IMR-90 (cell line): ENCODE data around the gene GPC4. TPM values are rescaled to one million over a fixed set of nuclear protein-coding genes. Genes with fewer than 3 reads are reported as not detected.

ENCODE experiments used
- ATAC-seq: fragments of 200-7000 bp; cut with Tn5 transposase; 2 replicates; pipeline ENCODE4 v1.9.1; 2020; ENCODE audit warnings: low read depth, mild to moderate bottlenecking, moderate library complexity
- BruUV-seq: library from RNA; stranded (reverse); fragments of 400-500 nt; replicated peaks from 2 replicates; lab custom pipeline; 2021; lab: Mats Ljungman, UMichigan
- CTCF ChIA-PET: fragments of 300-600 bp; formaldehyde crosslinking; extraction: SDS; loops from one replicate; lab custom pipeline; 2021; ENCODE audit warnings: antibody characterized with exemption; lab: Yijun Ruan, JAX
- POLR2A ChIA-PET: fragments of 300-600 bp; sonication (Branson Sonifier 250); formaldehyde crosslinking; loops from one replicate; lab custom pipeline; 2022; ENCODE audit warnings: antibody characterized with exemption; ENCODE audit not compliant: unreplicated experiment; lab: Charles Lee
- DNase-seq: peaks from one replicate; pipeline ENCODE4 v3.0.0; 2013
- H2AFZ ChIP-seq: replicated peaks from 2 replicates; pipeline ENCODE3; 2013; ENCODE audit warnings: low read length, mild to moderate bottlenecking; ENCODE audit not compliant: poor library complexity
- H2AK5ac ChIP-seq: 2 replicates; pipeline ENCODE4 v1.6.1; 2013; ENCODE audit warnings: low read depth, low read length, inconsistent platforms
- H2AK9ac ChIP-seq: replicated peaks from 2 replicates; pipeline ENCODE3; 2013; ENCODE audit warnings: mild to moderate bottlenecking, low read depth, low read length, moderate library complexity; ENCODE audit not compliant: poor library complexity
- H2BK120ac ChIP-seq: 2 replicates; pipeline ENCODE4 v1.6.1; 2013; ENCODE audit warnings: low read depth, low read length, inconsistent platforms
- H2BK15ac ChIP-seq: 3 replicates; pipeline ENCODE4 v1.6.1; 2013; ENCODE audit warnings: low read depth, low read length, inconsistent platforms
- H2BK20ac ChIP-seq: 2 replicates; pipeline ENCODE4 v1.6.1; 2013; ENCODE audit warnings: low read depth, mild to moderate bottlenecking, inconsistent platforms, low read length, moderate library complexity
- H2BK5ac ChIP-seq: 2 replicates; pipeline ENCODE4 v1.6.1; 2013; ENCODE audit warnings: mild to moderate bottlenecking, low read depth, low read length, inconsistent platforms; ENCODE audit not compliant: poor library complexity, severe bottlenecking
- H3K14ac ChIP-seq: replicated peaks from 2 replicates; pipeline ENCODE4 v1.6.1; 2013; ENCODE audit warnings: low read depth, low read length, inconsistent platforms
- H3K18ac ChIP-seq: 2 replicates; pipeline ENCODE4 v1.6.1; 2013; ENCODE audit warnings: low read depth, low read length, control low read depth
- H3K23ac ChIP-seq: 2 replicates; pipeline ENCODE4 v1.6.1; 2013; ENCODE audit warnings: low read depth, low read length, inconsistent platforms
- H3K27ac ChIP-seq: 2 replicates; pipeline ENCODE4 v1.5.1; 2013; ENCODE audit warnings: mild to moderate bottlenecking, control low read depth, low read length; ENCODE audit not compliant: insufficient read depth
- H3K27me3 ChIP-seq: 2 replicates; pipeline ENCODE4 v1.6.1; 2013; ENCODE audit warnings: low read length; ENCODE audit not compliant: control insufficient read depth, insufficient read depth
- H3K36me3 ChIP-seq: 2 replicates; pipeline ENCODE4 v1.6.1; 2013; ENCODE audit warnings: low read length, mixed read lengths; ENCODE audit not compliant: control insufficient read depth, insufficient read depth
- H3K4ac ChIP-seq: 2 replicates; pipeline ENCODE4 v1.6.1; 2013; ENCODE audit warnings: low read depth, low read length, inconsistent platforms
- H3K4me1 ChIP-seq: 2 replicates; pipeline ENCODE4 v1.6.1; 2013; ENCODE audit warnings: low read length, mixed read lengths; ENCODE audit not compliant: control insufficient read depth, insufficient read depth
- H3K4me2 ChIP-seq: 2 replicates; pipeline ENCODE4 v1.6.1; 2013; ENCODE audit warnings: low read depth, mild to moderate bottlenecking, control low read depth, low read length, moderate library complexity
- H3K4me3 ChIP-seq: 2 replicates; pipeline ENCODE4 v1.5.1; 2013; ENCODE audit warnings: low read depth, mild to moderate bottlenecking, control low read depth, low read length, moderate library complexity; ENCODE audit not compliant: insufficient read depth
- H3K56ac ChIP-seq: 2 replicates; pipeline ENCODE4 v1.6.1; 2013; ENCODE audit warnings: low read length, inconsistent platforms; ENCODE audit not compliant: insufficient read depth; ENCODE audit errors: extremely low read depth
- H3K79me1 ChIP-seq, 2 experiments: 2 replicates each; pipeline ENCODE4 v1.6.1; 2013; ENCODE audit warnings: low read length in 2 of 2, inconsistent platforms in 1 of 2, low read depth in 1 of 2
- H3K9ac ChIP-seq: 2 replicates; pipeline ENCODE4 v1.6.1; 2013; ENCODE audit warnings: low read depth, low read length, control low read depth
- H3K9me1 ChIP-seq: 2 replicates; pipeline ENCODE4 v1.6.1; 2013; ENCODE audit warnings: low read length, inconsistent platforms; ENCODE audit not compliant: insufficient read depth
- H3K9me3 ChIP-seq: 2 replicates; pipeline ENCODE4 v1.6.1; 2013; ENCODE audit warnings: low read length; ENCODE audit not compliant: control insufficient read depth, insufficient read depth
- H4K20me1 ChIP-seq: 2 replicates; pipeline ENCODE4 v1.6.1; 2013; ENCODE audit warnings: low read length, inconsistent platforms; ENCODE audit not compliant: insufficient read depth
- H4K5ac ChIP-seq: 2 replicates; pipeline ENCODE4 v1.6.1; 2013; ENCODE audit warnings: mild to moderate bottlenecking, low read depth, low read length, control low read depth
- H4K8ac ChIP-seq, 2 experiments: 2 replicates each; pipeline ENCODE4 v1.6.1; 2013; ENCODE audit warnings: low read depth in 2 of 2, low read length in 2 of 2, control low read depth in 1 of 2, inconsistent platforms in 1 of 2
- H4K91ac ChIP-seq: 2 replicates; pipeline ENCODE4 v1.6.1; 2013; ENCODE audit warnings: low read depth, low read length, inconsistent platforms; ENCODE audit not compliant: insufficient read depth
- BHLHE40 ChIP-seq: fragments of 150-350 bp; IDR thresholded peaks from 2 replicates; pipeline ENCODE4 v1.6.1; 2016; ENCODE audit warnings: mild to moderate bottlenecking, low read depth, low read length
- CTCF ChIP-seq: conservative IDR thresholded peaks from 2 replicates; pipeline ENCODE4 v1.5.1; 2012; ENCODE audit warnings: mild to moderate bottlenecking, low read depth, low read length, improper control_type of control experiment
- MAFK ChIP-seq: IDR thresholded peaks from 2 replicates; pipeline ENCODE4 v1.6.1; 2012; ENCODE audit warnings: low read depth, low read length, improper control_type of control experiment
- MAZ ChIP-seq: IDR thresholded peaks from 2 replicates; pipeline ENCODE4 v1.6.1; 2012; ENCODE audit warnings: low read depth, mild to moderate bottlenecking, low read length, improper control_type of control experiment, moderate library complexity, borderline replicate concordance
- POLR2A ChIP-seq: IDR thresholded peaks from 2 replicates; pipeline ENCODE4 v1.6.1; 2012; ENCODE audit warnings: mild to moderate bottlenecking, low read depth, low read length
- RCOR1 ChIP-seq: IDR thresholded peaks from 2 replicates; pipeline ENCODE4 v1.6.1; 2012; ENCODE audit warnings: mild to moderate bottlenecking, low read length, improper control_type of control experiment; ENCODE audit not compliant: insufficient replicate concordance
- SMC3 ChIP-seq: fragments of 150-350 bp; IDR thresholded peaks from 2 replicates; pipeline ENCODE4 v1.6.1; 2016; ENCODE audit warnings: low read depth, mild to moderate bottlenecking, antibody characterized with exemption, low read length, moderate library complexity
- WGBS, 2 experiments: methylation state at CpG; one replicate each; pipeline versions ENCODE4 v1.1.5 to v1.1.7; 2013; ENCODE audit warnings: missing lambda C conversion rate in 2 of 2; ENCODE audit not compliant: insufficient read length in 1 of 2; ENCODE audit errors: extremely low coverage in 2 of 2; 5-methylcytosine and 5-hydroxymethylcytosine counted together
- dilution Hi-C: fragments of 300-500 bp; cut with HindIII; formaldehyde crosslinking; loops from one replicate; pipeline ENCODE4 v1.14.3; 2018; ENCODE audit warnings: low sequenced_read_pairs; ENCODE audit not compliant: unreplicated experiment
- in situ Hi-C: fragments of 300-500 bp; cut with MboI; formaldehyde crosslinking; loops from 3 replicates; pipeline ENCODE4 v1.14.3; 2019; ENCODE audit warnings: low sequenced_read_pairs, inconsistent platforms, mixed read lengths
- intact Hi-C: fragments of 100-400 bp; cut with micrococcal nuclease; formaldehyde crosslinking; loops from 2 replicates; pipeline ENCODE4 v1.10.0; 2022
- polyA plus RNA-seq, 3 experiments: library from polyadenylated mRNA; depleted of rRNA; stranded (reverse); fragments of >200 nt; gene quantifications; 2 replicates each; pipeline ENCODE4 v1.2.3, GENCODE V29; 2012; ENCODE audit warnings: low replicate concordance in 1 of 3
- total RNA-seq: library from RNA; depleted of rRNA; stranded (reverse); fragments of >200 nt; gene quantifications from 2 replicates; pipeline ENCODE4 v1.2.3, GENCODE V29; 2012

GPC4 gene
- total and polyA plus RNA-seq, 2 of the 4 experiments (the other 2 are of a cell fraction): 0.54 to 1.6 TPM

GRCh38 chrX:133376422-133376821 is 38.9 kb downstream of the GPC4 start:
- dilution Hi-C loops (no loop called here), in situ Hi-C loops (no loop called here), intact Hi-C loops (no loop called here)
- no peak for TF ChIP-seq MAFK
- TF ChIP-seq CTCF: no peak
- no peak for TF ChIP-seq MAZ
- no peak for TF ChIP-seq SMC3
- no peak for TF ChIP-seq POLR2A
- no peak for TF ChIP-seq BHLHE40
- TF ChIP-seq RCOR1: no peak
- Histone ChIP-seq H2BK20ac (no peak overlapping the region), H3K4ac (no peak overlapping the region), H3K4me2 (no peak overlapping the region), H2AK5ac (no peak overlapping the region), H3K4me1 (no peaks in the 10 kb centered on the region), H3K36me3 (no peaks in the 10 kb centered on the region), H3K14ac (no peak overlapping the region), H2BK15ac (no peak overlapping the region), H3K9ac (no peak overlapping the region), H3K9me1 (no peaks in the 10 kb centered on the region), H2AFZ (no peak overlapping the region), H4K8ac (no peak overlapping the region), H4K5ac (no peak overlapping the region), H3K79me1 (no peaks in the 10 kb centered on the region), H2AK9ac (no peak overlapping the region), H2BK120ac (no peak overlapping the region), H3K4me3 (no peak overlapping the region), H4K20me1 (no peaks in the 10 kb centered on the region), H3K9me3 (no peaks in the 10 kb centered on the region), H3K56ac (no peak overlapping the region), H3K27me3 (no peaks in the 10 kb centered on the region; the same call in 1 of the 2 replicates), H4K91ac (no peak overlapping the region), H3K18ac (no peak overlapping the region), H3K23ac (no peak overlapping the region), H2BK5ac (no peak overlapping the region), H3K27ac (no peak overlapping the region)
- BruUV-seq: no TSS peak
- POLR2A ChIA-PET: no interaction called here
- ATAC-seq (no peak), DNase-seq (no peak)
- no CpG with 5 or more reads among the region's 3 CpGs for WGBS, 2 experiments
- CTCF ChIA-PET: interaction anchor here (0.7 kb wide), 1 partner anchor 9 kb away, joined by 3 read pairs; no protein-coding TSS in a partner anchor
